HG02970 (cell line): ENCODE results near the gene ATP2A1.
"Not testable (repeated sequence)": the region's sequence is repeated elsewhere in the genome, so short reads cannot be mapped to it uniquely, and the experiment has no call there.

ENCODE experiments used
- ATAC-seq: cut with Tn5 transposase; IDR thresholded peaks from one replicate; pipeline ENCODE4 v1.9.1; 2021; ENCODE audit warnings: mild to moderate bottlenecking, moderate library complexity, moderate number of reproducible peaks; ENCODE audit not compliant: unreplicated experiment, low FRiP score

ATP2A1 gene

DNA sequence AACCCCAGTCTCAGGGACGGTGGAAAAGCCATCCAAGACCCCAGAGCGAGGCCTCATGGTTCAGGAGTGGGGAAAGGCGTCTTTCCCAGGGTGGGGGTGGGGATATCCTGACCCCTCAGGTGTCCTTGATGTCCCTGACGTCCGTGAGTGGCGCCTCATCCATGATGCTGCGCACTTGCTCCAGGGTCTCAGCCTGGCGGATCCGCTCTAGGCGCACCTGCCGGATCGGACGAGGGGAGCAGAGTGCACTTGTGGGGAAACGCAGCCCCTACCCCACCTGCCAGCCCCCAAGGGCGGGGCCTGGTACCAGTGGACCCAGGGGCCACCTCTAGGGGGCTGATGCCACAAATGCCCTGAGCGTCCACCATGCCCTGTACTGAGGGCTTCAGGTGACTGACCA is 26.5 kb downstream of the ATP2A1 start:
- ATAC-seq = no peak

DNA sequence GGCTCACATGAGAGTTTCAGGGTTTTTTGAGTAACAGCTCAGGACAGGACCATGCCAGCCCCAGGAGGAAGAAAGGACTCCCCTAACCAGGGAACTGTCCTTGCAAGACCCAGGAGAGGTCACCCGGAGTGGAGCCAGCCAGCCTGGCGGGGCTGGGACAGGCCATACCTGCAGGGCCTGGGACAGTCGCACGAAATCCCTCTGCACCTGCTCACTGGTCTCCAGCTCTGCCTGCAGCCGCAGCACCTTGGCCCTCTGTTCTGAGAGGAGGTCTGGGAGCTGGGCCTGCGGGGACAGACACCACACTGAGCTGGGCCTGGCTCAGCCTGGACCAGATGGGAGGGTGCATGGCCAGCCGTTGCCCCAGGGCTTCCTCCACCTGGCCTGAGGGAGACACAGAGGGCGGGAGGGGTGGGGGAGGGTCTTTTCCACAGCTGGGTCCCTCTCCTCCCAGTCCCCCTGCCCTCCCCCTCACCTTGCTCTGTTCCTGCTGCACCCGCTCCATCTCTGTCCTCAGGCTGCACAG is 27.0 kb downstream of the ATP2A1 start:
- no peak for ATAC-seq

DNA sequence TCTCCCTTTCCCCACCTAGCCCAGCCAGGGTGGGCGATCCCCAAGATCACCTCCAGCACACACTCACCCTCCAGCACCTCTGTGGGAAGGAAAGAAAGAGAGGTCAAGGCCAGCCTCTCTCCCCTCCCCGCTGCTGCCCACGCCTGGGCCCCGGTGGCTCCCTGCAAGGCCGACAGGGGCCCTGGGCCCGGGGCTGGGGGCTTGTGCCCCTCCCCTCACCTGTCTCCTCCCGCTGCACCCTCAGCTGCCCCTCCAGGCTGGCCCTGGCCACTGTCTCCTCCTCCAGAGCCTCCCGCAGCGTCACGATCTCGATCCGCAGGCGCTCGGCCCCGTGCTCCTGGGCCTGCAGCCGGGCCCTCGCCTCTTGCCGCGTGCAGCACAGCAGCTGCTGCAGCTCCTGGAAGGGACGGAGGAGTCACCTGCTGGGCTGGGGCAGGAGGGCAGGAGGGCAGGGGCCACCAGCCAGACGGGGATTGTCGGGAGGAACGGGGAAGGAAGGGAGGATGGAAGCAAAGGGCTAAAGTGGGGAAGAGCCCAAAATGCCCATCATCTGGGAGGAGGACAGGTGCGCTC is 27.6 kb downstream of the ATP2A1 start:
- ATAC-seq = no peak

DNA sequence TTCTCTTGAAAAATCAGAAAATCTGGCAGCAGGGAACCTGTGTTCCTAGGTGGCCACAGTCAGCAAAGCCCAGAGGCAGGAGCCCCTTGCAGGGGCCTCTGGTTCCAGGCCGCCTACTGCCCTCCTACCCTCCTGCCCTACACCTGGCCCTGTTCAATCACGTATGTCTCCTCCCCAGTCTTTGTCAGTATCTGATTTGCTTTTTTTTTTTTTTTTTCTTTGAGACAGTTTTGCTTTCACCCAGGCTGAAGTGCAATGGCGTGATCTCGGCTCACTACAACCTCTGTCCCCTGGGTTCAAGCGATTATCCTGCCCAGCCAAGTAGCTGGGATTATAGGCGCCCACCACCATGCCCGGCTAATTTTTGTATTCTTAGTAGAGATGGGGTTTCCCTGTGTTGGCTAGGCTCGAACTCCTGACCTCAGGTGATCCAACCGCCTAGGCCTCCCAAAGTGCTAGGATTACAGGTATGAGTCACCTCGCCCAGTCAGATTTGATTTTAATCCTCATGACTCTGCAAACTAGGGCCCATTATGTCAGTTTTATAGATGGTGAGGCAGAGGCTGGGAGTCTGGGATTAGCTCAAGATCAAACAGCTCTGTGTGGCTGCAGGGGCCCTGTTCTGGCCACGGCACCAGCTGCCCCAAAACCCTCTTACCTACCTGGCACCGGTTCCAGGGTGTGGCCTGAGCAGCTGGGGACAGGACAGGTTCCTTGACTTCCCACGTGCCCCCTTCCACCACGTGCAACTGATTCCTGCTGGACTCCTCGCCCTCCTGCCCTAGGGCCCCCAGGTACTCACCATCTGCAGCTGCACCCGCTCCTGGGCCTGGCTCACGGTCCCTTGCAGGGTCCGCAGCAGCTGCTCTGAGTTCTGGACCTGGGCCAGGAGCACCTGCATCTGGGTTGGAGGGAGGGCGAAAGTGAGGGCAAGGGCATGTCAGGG is 32.1 kb downstream of the ATP2A1 start:
- ATAC-seq = no peak

DNA sequence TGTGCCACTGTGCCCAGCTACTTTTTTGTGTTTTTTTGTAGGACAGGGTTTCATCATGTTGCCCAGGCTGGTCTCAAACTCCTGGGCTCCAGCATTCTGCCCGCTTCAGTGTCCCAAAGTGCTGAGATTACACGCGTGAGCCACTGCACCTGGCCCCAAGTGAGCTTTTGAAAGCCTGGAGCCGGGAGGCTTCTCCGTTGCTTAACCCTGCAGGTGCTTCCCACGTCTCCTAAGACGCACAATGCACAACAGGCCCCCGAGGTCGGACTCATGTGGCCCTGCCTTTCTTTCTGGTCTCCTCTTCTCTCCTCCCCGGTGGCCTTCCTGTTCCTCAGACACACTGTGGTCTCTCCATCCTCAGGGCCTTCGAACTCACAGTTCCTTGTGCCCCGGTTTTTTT is 34.3 kb downstream of the ATP2A1 start:
- ATAC-seq = no peak

GRCh38 chr16:28913946-28914724 is 35.8 kb downstream of the ATP2A1 start:
- ATAC-seq = no peak

DNA sequence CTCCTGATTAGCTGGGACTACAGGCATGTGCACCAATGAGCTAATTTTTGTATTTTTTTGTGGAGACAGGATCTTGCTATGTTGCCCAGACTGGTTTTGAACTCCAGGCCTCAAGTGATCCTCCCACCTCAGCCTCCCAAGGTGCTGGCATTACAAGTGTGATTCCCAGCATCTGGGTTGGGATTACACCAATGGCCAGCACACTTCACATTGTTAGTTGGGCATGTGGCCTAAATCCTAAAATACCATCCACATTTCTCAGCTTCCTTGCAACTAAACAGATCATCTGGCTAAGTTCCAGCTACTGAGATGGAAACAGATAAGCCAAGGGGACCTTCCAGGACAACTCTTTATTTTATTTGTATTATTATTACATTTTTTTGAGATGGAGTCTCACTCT is 36.9 kb downstream of the ATP2A1 start:
- ATAC-seq = no peak

DNA sequence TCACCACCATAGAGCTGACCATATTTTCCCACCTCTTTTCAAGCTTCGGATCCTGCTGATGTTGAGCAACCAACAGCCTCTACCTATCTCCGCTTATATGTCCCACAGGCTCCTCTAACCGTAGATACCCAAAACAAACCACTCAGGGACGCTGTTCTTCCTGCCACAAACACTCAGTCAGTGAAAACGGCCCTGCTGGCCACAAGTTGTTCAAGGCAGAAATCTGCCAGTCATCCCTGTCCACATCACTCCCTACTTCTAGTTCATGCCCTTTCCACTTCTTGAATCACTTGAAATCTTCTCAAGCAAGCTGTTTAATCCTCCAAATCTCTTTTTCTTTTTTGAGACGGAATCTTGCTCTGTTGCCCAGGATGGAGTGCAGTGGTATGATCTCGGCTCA is 38.8 kb downstream of the ATP2A1 start:
- ATAC-seq = no peak

GRCh38 chr16:28918698-28919097 is 40.4 kb downstream of the ATP2A1 start:
- ATAC-seq = no peak

- ATAC-seq = no peak
Measured at GRCh38 chr16:28923231-28923587, 44.9 kb downstream of the ATP2A1 start.

DNA sequence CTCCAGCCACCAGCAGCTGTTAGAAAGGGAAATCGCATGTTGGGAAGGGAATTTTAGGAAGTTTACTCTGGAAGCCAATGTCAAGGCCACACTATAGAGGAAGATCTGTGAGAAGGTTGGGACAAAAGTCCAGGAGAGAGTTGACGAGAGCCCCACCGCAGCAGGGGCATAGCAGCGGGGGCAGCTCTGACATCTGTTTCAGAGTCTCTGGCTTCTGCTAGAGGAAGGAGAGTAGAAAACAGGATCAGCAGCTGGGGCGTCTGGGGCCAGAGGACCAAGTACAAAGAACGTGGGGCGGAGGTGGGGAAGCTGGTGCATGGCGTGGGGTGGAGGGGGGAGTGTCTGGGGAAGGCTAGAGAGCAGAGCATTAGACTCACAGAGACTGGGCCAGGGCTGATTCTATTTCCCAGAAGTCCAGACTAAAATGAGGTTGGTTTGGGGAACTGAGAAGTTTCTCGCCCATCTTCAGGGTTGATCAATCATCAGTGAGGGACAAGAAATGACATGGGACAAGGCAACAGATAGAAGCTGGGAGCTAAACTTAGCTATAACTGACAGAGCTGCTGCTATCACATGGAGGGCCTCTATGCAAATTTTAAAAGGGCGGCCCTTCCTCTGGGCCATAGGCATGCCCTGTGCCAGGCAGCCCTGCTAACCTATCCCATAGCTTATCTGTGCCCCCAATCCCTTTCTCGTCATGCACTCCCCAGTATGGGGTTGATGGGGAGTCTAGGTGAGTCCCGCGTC is 45.5 kb downstream of the ATP2A1 start:
- peak; percentile 27 for ATAC-seq

GRCh38 chr16:28924399-28924761 is 46.1 kb downstream of the ATP2A1 start:
- ATAC-seq = no peak

DNA sequence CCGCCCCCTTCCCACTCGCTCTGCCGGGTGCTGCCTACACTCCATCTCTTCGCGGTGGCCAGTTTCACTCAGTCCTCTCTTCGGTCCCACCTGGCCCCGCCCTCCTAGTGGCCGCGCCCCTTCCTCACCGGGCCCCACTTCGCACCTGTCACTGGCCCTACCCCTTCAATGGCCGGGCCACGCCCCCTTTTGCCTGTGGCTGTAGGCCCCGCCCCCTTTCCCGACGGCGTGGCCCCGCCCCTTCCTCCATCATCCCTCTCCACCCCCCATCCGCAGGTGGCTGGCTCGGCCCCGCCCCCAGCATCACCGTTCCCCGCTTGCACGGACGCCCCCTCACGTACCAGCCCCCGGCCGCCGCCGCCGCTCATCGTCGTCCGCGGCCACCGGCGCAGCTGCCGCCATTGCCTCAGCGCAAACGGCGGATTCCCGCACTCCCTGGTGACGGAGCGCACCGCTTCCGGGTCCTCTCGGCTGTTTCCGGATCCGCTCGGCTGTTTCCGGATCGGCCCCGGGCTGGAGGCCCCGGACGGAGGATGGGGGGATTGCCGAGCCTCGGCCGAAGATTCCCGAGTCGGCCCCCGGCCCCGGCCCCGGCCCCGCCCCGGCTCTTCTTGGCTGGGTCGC is 46.6 kb downstream of the ATP2A1 start, which contains the start of gene RABEP2:
Gene RABEP2, minus strand, starts transcription at position 477 of the 624 bp plus-strand sequence. Its CDS starts 75 bp downstream, at position 402.
- peak; percentile 66 for ATAC-seq

- ATAC-seq = peak; percentile 39
Measured at GRCh38 chr16:28925386-28926228, 47.3 kb downstream of the ATP2A1 start.

DNA sequence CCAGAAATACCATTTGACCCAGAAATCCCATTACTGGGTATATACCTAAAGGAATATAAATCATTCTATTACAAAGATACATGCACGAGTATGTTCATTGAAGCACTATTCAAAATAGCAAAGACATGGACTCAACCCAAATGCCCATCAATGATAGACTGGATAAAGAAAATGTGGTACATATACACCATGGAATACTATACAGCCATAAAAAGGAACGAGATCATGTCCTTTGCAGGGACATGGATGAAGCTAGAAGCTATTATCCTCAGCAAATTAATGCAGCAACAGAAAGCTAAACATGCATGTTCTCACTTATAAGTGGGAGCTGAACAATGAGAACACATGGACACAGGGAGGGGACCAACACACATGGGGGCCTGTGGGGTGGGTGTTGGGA is 48.0 kb downstream of the ATP2A1 start:
- not testable (repeated sequence) for ATAC-seq

DNA sequence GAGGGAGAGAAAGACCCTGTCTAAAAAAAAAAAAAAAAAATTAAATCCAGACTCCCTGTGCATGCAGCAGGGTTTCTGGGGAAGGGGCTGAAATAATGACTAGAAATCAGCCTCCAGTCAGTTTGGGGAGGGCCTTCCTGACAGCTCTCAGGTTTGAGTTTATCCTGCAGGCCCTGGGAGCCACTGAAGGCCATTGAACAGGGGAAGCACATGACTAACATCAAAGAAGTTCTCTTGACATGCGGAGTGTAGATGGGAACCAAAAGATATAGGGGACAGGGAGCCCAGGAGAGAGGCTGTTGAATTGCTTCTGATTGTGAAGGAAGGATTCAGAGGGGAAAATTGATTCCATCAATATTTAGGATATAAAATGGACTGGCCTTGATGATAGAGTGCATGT is 49.5 kb downstream of the ATP2A1 start:
- ATAC-seq = no peak

DNA sequence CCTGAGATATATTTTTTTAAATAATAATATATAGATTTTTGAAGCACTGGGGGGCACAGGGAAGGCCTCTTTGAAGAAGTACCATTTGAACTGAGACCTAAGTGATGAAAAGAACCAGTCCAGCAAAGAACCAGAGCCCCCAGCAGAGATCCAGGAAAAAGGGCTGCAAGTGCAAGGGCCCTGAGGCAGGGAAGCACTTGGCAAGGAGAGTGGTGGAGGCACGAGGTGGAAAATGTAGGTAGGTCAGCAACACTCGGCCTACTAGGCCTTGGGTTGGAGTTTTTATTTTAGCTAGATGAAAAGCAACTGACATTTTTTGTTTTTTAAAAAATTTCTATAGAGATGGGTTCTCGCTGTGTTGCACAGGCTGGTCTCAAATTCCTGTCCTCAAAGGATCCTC is 51.9 kb downstream of the ATP2A1 start:
- ATAC-seq = no peak

- no peak for ATAC-seq
Measured at GRCh38 chr16:28930652-28931051, 52.4 kb downstream of the ATP2A1 start.

DNA sequence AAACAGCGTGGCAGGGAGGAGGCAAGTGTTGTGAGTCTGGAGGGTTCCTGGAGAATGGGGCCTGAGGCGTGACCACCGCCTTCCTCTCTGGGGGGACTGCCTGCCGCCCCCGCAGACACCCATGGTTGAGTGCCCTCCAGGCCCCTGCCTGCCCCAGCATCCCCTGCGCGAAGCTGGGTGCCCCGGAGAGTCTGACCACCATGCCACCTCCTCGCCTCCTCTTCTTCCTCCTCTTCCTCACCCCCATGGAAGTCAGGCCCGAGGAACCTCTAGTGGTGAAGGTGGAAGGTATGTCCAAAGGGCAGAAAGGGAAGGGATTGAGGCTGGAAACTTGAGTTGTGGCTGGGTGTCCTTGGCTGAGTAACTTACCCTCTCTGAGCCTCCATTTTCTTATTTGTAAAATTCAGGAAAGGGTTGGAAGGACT is 53.5 kb downstream of the ATP2A1 start, which contains the start of gene CD19:
Gene CD19, plus strand, starts transcription at position 171 of the 425 bp plus-strand sequence. Its CDS starts 30 bp downstream, at position 201.
- no peak for ATAC-seq
